IgD-negative memory B cell (primary cell): ENCODE results near the gene NXN. TPM values are rescaled to one million over a fixed set of nuclear protein-coding genes. Genes with fewer than 3 reads are reported as not detected.
"Not testable (repeated sequence)": the region's sequence is repeated elsewhere in the genome, so short reads cannot be mapped to it uniquely, and the experiment has no call there.

Experiments
- H3K27ac Mint-ChIP-seq, 3 donors: one replicate each; pipeline ENCODE4 v1.8.0; 2020 to 2022; ENCODE audit warnings: mild to moderate bottlenecking in 3 of 3, mixed read lengths in 3 of 3, moderate library complexity in 1 of 3
- H3K27me3 Mint-ChIP-seq: one replicate; pipeline ENCODE4 v1.8.0; 2021; ENCODE audit warnings: mixed read lengths
- H3K36me3 Mint-ChIP-seq: one replicate; pipeline ENCODE4 v1.8.0; 2020; ENCODE audit warnings: mild to moderate bottlenecking, mixed read lengths
- H3K4me1 Mint-ChIP-seq, 3 donors: one replicate each; pipeline ENCODE4 v1.8.0; 2020 to 2022; ENCODE audit warnings: mixed read lengths in 3 of 3, mild to moderate bottlenecking in 1 of 3
- H3K4me3 Mint-ChIP-seq, 4 donors: one replicate each; pipeline ENCODE4 v1.8.0; 2020 to 2022; ENCODE audit warnings: mild to moderate bottlenecking in 4 of 4, mixed read lengths in 4 of 4, moderate library complexity in 3 of 4
- H3K9me3 Mint-ChIP-seq, 3 donors: one replicate each; pipeline ENCODE4 v1.8.0; 2020 to 2021; ENCODE audit warnings: mixed read lengths in 3 of 3, mild to moderate bottlenecking in 1 of 3
- polyA plus RNA-seq: library from polyadenylated mRNA; unstranded; fragments of 300-500 nt; fragmentation: Illumina TruSeq; gene quantifications from one replicate; pipeline ENCODE4 v1.2.3, GENCODE V29; 2021

NXN gene
- polyA plus RNA-seq, 1 donor from 2014 or later: 0.18 TPM

- Mint-ChIP-seq H3K9me3 (no peaks in the 10 kb centered on the region), H3K27ac (no peak overlapping the region), H3K36me3 (peaks cover 2% of the 10 kb centered on the region), H3K4me1 (peaks cover 0 to 3% (median 0%) of the 10 kb centered on the region in 3 donors), H3K27me3 (no peaks in the 10 kb centered on the region), H3K4me3 (no peak overlapping the region)
Measured at GRCh38 chr17:760371-760770, 219.2 kb downstream of the NXN start.

- no peaks in the 10 kb centered on the region for H3K27me3 Mint-ChIP-seq
- H3K36me3 Mint-ChIP-seq: no peaks in the 10 kb centered on the region
- no peaks in the 10 kb centered on the region for H3K9me3 Mint-ChIP-seq
- peaks cover 0 to 3% (median 0%) of the 10 kb centered on the region in 3 donors for H3K4me1 Mint-ChIP-seq
- no peak overlapping the region for H3K4me3 Mint-ChIP-seq
- no peak overlapping the region for H3K27ac Mint-ChIP-seq
Measured at GRCh38 chr17:759964-760363, 219.6 kb downstream of the NXN start.

GRCh38 chr17:756010-756567 is 223.5 kb downstream of the NXN start:
- Mint-ChIP-seq H3K27ac (peak overlapping the region in 1 of 3 donors; percentile 62), H3K4me3 (peak overlapping the region in 1 of 4 donors; percentile 42), H3K4me1 (peaks cover 9 to 13% (median 13%) of the 10 kb centered on the region in 3 donors)
- not testable (repeated sequence) for H3K9me3 Mint-ChIP-seq, H3K27me3 Mint-ChIP-seq, H3K36me3 Mint-ChIP-seq

GRCh38 chr17:755319-755961 is 224.1 kb downstream of the NXN start:
- Mint-ChIP-seq H3K27ac (peak overlapping the region in 1 of 3 donors; percentile 62), H3K4me3 (peak overlapping the region in 1 of 4 donors; percentile 42)

GRCh38 chr17:753418-753817 is 226.2 kb downstream of the NXN start:
- Mint-ChIP-seq H3K4me1 (peaks cover 25 to 26% (median 25%) of the 10 kb centered on the region in 3 donors), H3K9me3 (no peaks in the 10 kb centered on the region), H3K27ac (peak overlapping the region; percentile 53 to 89 (median 81)), H3K4me3 (peak overlapping the region; percentile 60 to 83 (median 81)), H3K27me3 (no peaks in the 10 kb centered on the region), H3K36me3 (no peaks in the 10 kb centered on the region)

More at GRCh38 chr17:755319-755961, 224.1 kb downstream of the NXN start:
- H3K9me3 Mint-ChIP-seq, H3K27me3 Mint-ChIP-seq, H3K36me3 Mint-ChIP-seq: not testable (repeated sequence)
- peaks cover 14 to 20% (median 15%) of the 10 kb centered on the region in 3 donors for H3K4me1 Mint-ChIP-seq

- H3K9me3 Mint-ChIP-seq: no peaks in the 10 kb centered on the region
- peaks cover 25 to 30% (median 25%) of the 10 kb centered on the region in 3 donors for H3K4me1 Mint-ChIP-seq
- peak overlapping the region; percentile 92 to 100 (median 93) for H3K4me3 Mint-ChIP-seq
- H3K27ac Mint-ChIP-seq: peak overlapping the region; percentile 97 to 99 (median 98)
- H3K27me3 Mint-ChIP-seq: no peaks in the 10 kb centered on the region
- H3K36me3 Mint-ChIP-seq: no peaks in the 10 kb centered on the region
Measured at GRCh38 chr17:752620-753219, 226.9 kb downstream of the NXN start.

GRCh38 chr17:752002-752619 is 227.5 kb downstream of the NXN start, which contains the start of gene GEMIN4:
TSS of gene GEMIN4 (minus strand) at chr17:752264. CDS start at chr17:752142, 122 bp downstream.
- Mint-ChIP-seq H3K9me3 (no peaks in the 10 kb centered on the region), H3K4me3 (peak within 1 kb of the TSS; percentile 92 to 100 (median 98)), H3K27ac (peak within 1 kb of the TSS; percentile 97 to 99 (median 98)), H3K4me1 (peaks cover 25 to 30% (median 25%) of the 10 kb centered on the region in 3 donors), H3K27me3 (no peaks in the 10 kb centered on the region), H3K36me3 (no peaks in the 10 kb centered on the region)

GRCh38 chr17:751269-752001 is 228.1 kb downstream of the NXN start:
- peaks cover 25 to 30% (median 25%) of the 10 kb centered on the region in 3 donors for H3K4me1 Mint-ChIP-seq
- peak overlapping the region; percentile 92 to 100 (median 98) for H3K4me3 Mint-ChIP-seq
- no peaks in the 10 kb centered on the region for H3K9me3 Mint-ChIP-seq
- no peaks in the 10 kb centered on the region for H3K27me3 Mint-ChIP-seq
- peak overlapping the region; percentile 96 to 99 (median 98) for H3K27ac Mint-ChIP-seq
- no peaks in the 10 kb centered on the region for H3K36me3 Mint-ChIP-seq

GRCh38 chr17:750431-751037 is 229.0 kb downstream of the NXN start:
- H3K36me3 Mint-ChIP-seq: peaks cover 3% of the 10 kb centered on the region
- H3K27ac Mint-ChIP-seq: peak overlapping the region in 1 of 3 donors; percentile 99
- no peaks in the 10 kb centered on the region for H3K9me3 Mint-ChIP-seq
- no peaks in the 10 kb centered on the region for H3K27me3 Mint-ChIP-seq
- peak overlapping the region; percentile 92 to 100 (median 98) for H3K4me3 Mint-ChIP-seq
- peaks cover 25 to 30% (median 25%) of the 10 kb centered on the region in 3 donors for H3K4me1 Mint-ChIP-seq

- H3K4me1 Mint-ChIP-seq: peaks cover 25 to 30% (median 25%) of the 10 kb centered on the region in 3 donors
- H3K4me3 Mint-ChIP-seq: peak overlapping the region in 3 of 4 donors; percentile 26 to 100 (median 58)
- H3K9me3 Mint-ChIP-seq, H3K36me3 Mint-ChIP-seq, H3K27me3 Mint-ChIP-seq, H3K27ac Mint-ChIP-seq: not testable (repeated sequence)
Measured at GRCh38 chr17:749359-749758, 230.2 kb downstream of the NXN start.

Other genes starting within 250 kb of the NXN start
- gene TLCD3A, start 247.2 kb downstream of the NXN start, polyA plus RNA-seq: 0.65 TPM
- gene GEMIN4, start 227.5 kb downstream of the NXN start, polyA plus RNA-seq: 27.4 TPM
- 100.0 TPM for gene GLOD4, start 197.5 kb downstream of the NXN start, polyA plus RNA-seq
- 32.2 TPM for gene MRM3, start 197.4 kb downstream of the NXN start, polyA plus RNA-seq
- 21.2 TPM for gene TIMM22, start 17.4 kb upstream of the NXN start, polyA plus RNA-seq
- 19.2 TPM for gene ABR, start 200.2 kb upstream of the NXN start, polyA plus RNA-seq